HG03565 (cell line): ENCODE data around the gene LRRC63.
"Not testable (repeated sequence)": the region's sequence is repeated elsewhere in the genome, so short reads cannot be mapped to it uniquely, and the experiment has no call there.

ENCODE experiments used
- ATAC-seq: cut with Tn5 transposase; IDR thresholded peaks from one replicate; pipeline ENCODE4 v1.9.1; 2021; ENCODE audit warnings: mild to moderate bottlenecking, moderate library complexity; ENCODE audit not compliant: unreplicated experiment

The LRRC63 gene

GRCh38 chr13:46211483-46212351 is at the start of gene LRRC63:
TSS of gene LRRC63 (plus strand) at chr13:46211928. CDS start at chr13:46213035, 1,107 bp downstream.
- ATAC-seq = peak; percentile 92

GRCh38 chr13:46162741-46163140 is 49.0 kb upstream of the LRRC63 start:
- ATAC-seq = not testable (repeated sequence)

GRCh38 chr13:46164661-46165060 is 47.1 kb upstream of the LRRC63 start:
- no peak for ATAC-seq

GRCh38 chr13:46165485-46166223 is 46.1 kb upstream of the LRRC63 start:
- peak; percentile 42 for ATAC-seq

- ATAC-seq = no peak
These were observed 45.5 kb upstream of the LRRC63 start for GRCh38 chr13:46166224-46166584.

GRCh38 chr13:46166947-46167610 is 44.6 kb upstream of the LRRC63 start:
- no peak for ATAC-seq

- peak; percentile 27 for ATAC-seq
These were observed 43.4 kb upstream of the LRRC63 start for GRCh38 chr13:46168341-46168740.

- ATAC-seq = no peak
These were observed 42.9 kb upstream of the LRRC63 start for GRCh38 chr13:46168783-46169182.

- no peak for ATAC-seq
These were observed 42.0 kb upstream of the LRRC63 start for GRCh38 chr13:46169758-46170157.

- no peak for ATAC-seq
These were observed 41.5 kb upstream of the LRRC63 start for GRCh38 chr13:46170268-46170667.

GRCh38 chr13:46170687-46171086 is 41.0 kb upstream of the LRRC63 start:
- ATAC-seq = no peak

GRCh38 chr13:46171217-46171616 is 40.5 kb upstream of the LRRC63 start:
- no peak for ATAC-seq

GRCh38 chr13:46171739-46172138 is 40.0 kb upstream of the LRRC63 start:
- no peak for ATAC-seq

- no peak for ATAC-seq
These were observed 39.2 kb upstream of the LRRC63 start for GRCh38 chr13:46172531-46172991.

- ATAC-seq = no peak
These were observed 38.1 kb upstream of the LRRC63 start for GRCh38 chr13:46173656-46174055.

- ATAC-seq = peak; percentile 40
These were observed 35.0 kb upstream of the LRRC63 start for GRCh38 chr13:46176756-46177155.

GRCh38 chr13:46178143-46178542 is 33.6 kb upstream of the LRRC63 start:
- no peak for ATAC-seq

GRCh38 chr13:46178821-46179220 is 32.9 kb upstream of the LRRC63 start:
- ATAC-seq = no peak

GRCh38 chr13:46179491-46179908 is 32.2 kb upstream of the LRRC63 start:
- ATAC-seq = no peak

- no peak for ATAC-seq
These were observed 31.6 kb upstream of the LRRC63 start for GRCh38 chr13:46179969-46180763.
